Natural killer cell (primary cell): Measurements from ENCODE around the gene SLC22A4. TPM values are rescaled to one million over a fixed set of nuclear protein-coding genes. Genes with fewer than 3 reads are reported as not detected.

Experiments
- ATAC-seq, 3 donors: fragments of 150-1000 bp in 2 of 3; fragments of 200-7000 bp in 1 of 3; cut with Tn5 transposase; 1 replicate in 1 of 3; 2 replicates in 2 of 3; pipeline ENCODE4 v1.10.0; 2021; ENCODE audit warnings: mild to moderate bottlenecking in 2 of 3, moderate library complexity in 2 of 3
- DNase-seq, 2 donors: peaks; one replicate each; pipeline versions ENCODE4 v3.0.0 to v3.0.0-alpha.2; 2013 to 2021; ENCODE audit warnings: mixed read lengths in 1 of 2
- H3K27ac ChIP-seq: one replicate; pipeline ENCODE4 v1.5.1; 2013; ENCODE audit warnings: mild to moderate bottlenecking, low read length
- H3K27me3 ChIP-seq: one replicate; pipeline ENCODE4 v1.6.1; 2013; ENCODE audit warnings: low read length; ENCODE audit not compliant: control insufficient read depth, insufficient read depth
- H3K36me3 ChIP-seq: one replicate; pipeline ENCODE4 v1.6.1; 2013; ENCODE audit warnings: low read length; ENCODE audit not compliant: control insufficient read depth, insufficient read depth
- H3K4me1 ChIP-seq: one replicate; pipeline ENCODE4 v1.6.1; 2013; ENCODE audit warnings: low read length; ENCODE audit not compliant: control insufficient read depth, insufficient read depth
- H3K4me3 ChIP-seq: one replicate; pipeline ENCODE4 v1.5.1; 2013; ENCODE audit warnings: low read length
- H3K9me3 ChIP-seq: one replicate; pipeline ENCODE4 v1.6.1; 2013; ENCODE audit warnings: low read length; ENCODE audit not compliant: control insufficient read depth, insufficient read depth
- H3K27ac Mint-ChIP-seq, 2 donors: one replicate each; pipeline ENCODE4 v1.8.0; 2022; ENCODE audit warnings: mild to moderate bottlenecking in 2 of 2, mixed read lengths in 2 of 2, moderate library complexity in 1 of 2
- H3K27me3 Mint-ChIP-seq, 2 donors: one replicate each; pipeline ENCODE4 v1.8.0; 2022; ENCODE audit warnings: low read depth in 2 of 2, mixed read lengths in 2 of 2
- H3K36me3 Mint-ChIP-seq: one replicate; pipeline ENCODE4 v1.8.0; 2022; ENCODE audit warnings: mixed read lengths
- H3K4me1 Mint-ChIP-seq, 2 donors: one replicate each; pipeline ENCODE4 v1.8.0; 2022; ENCODE audit warnings: mixed read lengths in 2 of 2
- H3K4me3 Mint-ChIP-seq: one replicate; pipeline ENCODE4 v1.8.0; 2022; ENCODE audit warnings: mild to moderate bottlenecking, moderate library complexity, mixed read lengths
- H3K9me3 Mint-ChIP-seq, 2 donors: one replicate each; pipeline ENCODE4 v1.8.0; 2022; ENCODE audit warnings: mixed read lengths in 2 of 2
- WGBS: methylation state at CpG from one replicate; pipeline ENCODE4 v1.1.7; 2013; ENCODE audit warnings: missing lambda C conversion rate; ENCODE audit not compliant: insufficient coverage; 5-methylcytosine and 5-hydroxymethylcytosine counted together
- intact Hi-C: fragments of 100-400 bp; cut with micrococcal nuclease; formaldehyde crosslinking; loops from one replicate; pipeline ENCODE4 v1.14.2; 2022
- total RNA-seq, 4 donors: library from RNA; stranded (reverse); fragments of 120-200 nt in 1 of 4; gene quantifications; one replicate each; pipeline versions ENCODE4 v1.2.3 to v1.2.4, GENCODE V29; 2013 to 2022
- TF ChIP-seq, protein P1 (sequence below): fragments of 200-600 bp; IDR thresholded peaks from one replicate; pipeline ENCODE4 v1.8.0; 2022; ENCODE audit warnings: antibody characterized with exemption

The SLC22A4 gene
- total RNA-seq, 3 donors from 2014 or later (not counting 1 experiment from before 2014, with no cell fraction given): 0.14 to 2.3 (median 0.27) TPM

DNA sequence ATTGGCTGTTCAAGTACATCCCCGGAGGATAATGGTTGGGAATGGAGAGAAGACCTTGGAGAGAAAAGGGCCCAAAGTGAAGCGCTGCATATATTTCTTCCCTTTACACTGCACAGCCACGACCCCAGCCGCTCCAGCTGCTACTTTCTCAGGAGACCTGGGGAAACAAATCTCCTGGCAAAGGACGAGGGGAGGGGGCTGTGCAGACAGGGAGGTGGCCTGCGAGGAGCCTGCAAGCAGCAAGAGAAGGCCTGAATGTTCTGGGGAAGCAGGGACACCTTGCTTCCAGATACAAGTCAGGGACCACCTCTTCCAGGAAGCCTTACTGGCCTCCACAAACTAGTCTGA lies 37.4 kb upstream of the SLC22A4 start:
- no peaks in the 10 kb centered on the region for H3K36me3 Mint-ChIP-seq
- H3K27me3 ChIP-seq: peaks cover 17% of the 10 kb centered on the region

DNA sequence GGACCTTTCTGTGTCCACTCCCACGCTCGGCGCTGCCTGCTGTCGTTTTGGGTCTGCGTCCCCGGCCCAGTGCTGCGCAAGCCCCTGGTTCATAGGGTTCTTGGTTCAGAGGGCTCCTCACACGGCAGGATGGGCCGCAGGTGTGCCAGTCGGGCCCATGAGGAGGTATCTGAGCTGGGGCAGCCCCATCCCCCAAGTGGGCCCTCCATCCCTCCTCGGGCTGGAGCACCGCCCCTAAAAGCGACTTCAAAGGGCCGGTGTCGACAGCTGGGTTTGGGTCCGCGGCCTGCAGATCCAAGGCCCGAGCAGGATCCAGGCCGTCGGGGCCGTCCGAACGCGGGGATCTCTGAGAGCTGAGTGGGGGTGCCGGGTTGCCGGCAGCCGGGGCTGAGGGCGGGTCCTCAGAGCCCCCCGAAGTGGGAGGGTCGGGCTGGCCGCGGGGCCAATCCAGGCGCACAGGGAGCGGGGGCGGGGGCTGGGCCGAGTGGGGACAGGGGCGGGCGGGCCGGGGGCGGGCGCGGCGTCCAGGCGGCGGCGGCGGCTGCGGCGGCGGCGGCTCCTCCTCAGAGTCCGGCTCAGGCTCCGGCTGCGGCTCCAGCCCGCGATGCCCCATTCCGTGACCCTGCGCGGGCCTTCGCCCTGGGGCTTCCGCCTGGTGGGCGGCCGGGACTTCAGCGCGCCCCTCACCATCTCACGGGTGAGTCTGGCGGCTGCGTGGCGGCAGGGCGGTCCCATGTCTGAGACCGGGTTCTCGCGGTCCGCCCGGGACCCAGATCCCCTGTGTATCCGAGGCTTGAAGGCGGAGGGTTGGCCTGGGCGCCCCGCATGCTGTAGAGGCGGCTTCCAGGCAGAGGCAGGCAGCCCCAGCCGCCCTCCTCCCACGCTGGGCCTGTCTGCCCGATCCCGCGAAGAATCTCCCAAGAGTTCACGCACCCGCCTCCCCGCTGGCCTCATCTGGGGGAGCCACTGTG lies 36.8 kb upstream of the SLC22A4 start, which contains the start of gene PDLIM4:
Gene PDLIM4, plus strand, starts transcription at position 566 of the 971 bp plus-strand sequence. Its CDS starts 39 bp downstream, at position 605.
- Mint-ChIP-seq H3K4me1 (peaks cover 0 to 9% of the 10 kb centered on the region in 2 donors), H3K27me3 (peaks cover 13 to 22% of the 10 kb centered on the region in 2 donors), H3K36me3 (no peaks in the 10 kb centered on the region), H3K27ac (no peak within 1 kb of the TSS), H3K4me3 (peak within 1 kb of the TSS; percentile 25), H3K9me3 (no peaks in the 10 kb centered on the region)
- DNase-seq: peak in 1 of 2 donors; percentile 17
- Histone ChIP-seq H3K4me1 (peaks cover 10% of the 10 kb centered on the region), H3K27ac (no peak within 1 kb of the TSS), H3K36me3 (no peaks in the 10 kb centered on the region), H3K27me3 (peaks cover 17% of the 10 kb centered on the region), H3K9me3 (no peaks in the 10 kb centered on the region), H3K4me3 (no peak within 1 kb of the TSS)
- WGBS: 33% methylated on average over 88 of the region's 88 CpGs
- intact Hi-C loops: no loop called here
- ATAC-seq: peak in 2 of 3 donors; percentile 26 to 29
- TF ChIP-seq, protein P1, sequence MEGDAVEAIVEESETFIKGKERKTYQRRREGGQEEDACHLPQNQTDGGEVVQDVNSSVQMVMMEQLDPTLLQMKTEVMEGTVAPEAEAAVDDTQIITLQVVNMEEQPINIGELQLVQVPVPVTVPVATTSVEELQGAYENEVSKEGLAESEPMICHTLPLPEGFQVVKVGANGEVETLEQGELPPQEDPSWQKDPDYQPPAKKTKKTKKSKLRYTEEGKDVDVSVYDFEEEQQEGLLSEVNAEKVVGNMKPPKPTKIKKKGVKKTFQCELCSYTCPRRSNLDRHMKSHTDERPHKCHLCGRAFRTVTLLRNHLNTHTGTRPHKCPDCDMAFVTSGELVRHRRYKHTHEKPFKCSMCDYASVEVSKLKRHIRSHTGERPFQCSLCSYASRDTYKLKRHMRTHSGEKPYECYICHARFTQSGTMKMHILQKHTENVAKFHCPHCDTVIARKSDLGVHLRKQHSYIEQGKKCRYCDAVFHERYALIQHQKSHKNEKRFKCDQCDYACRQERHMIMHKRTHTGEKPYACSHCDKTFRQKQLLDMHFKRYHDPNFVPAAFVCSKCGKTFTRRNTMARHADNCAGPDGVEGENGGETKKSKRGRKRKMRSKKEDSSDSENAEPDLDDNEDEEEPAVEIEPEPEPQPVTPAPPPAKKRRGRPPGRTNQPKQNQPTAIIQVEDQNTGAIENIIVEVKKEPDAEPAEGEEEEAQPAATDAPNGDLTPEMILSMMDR: no peak

More for the DNA sequence above, 37.4 kb upstream of the SLC22A4 start:
- ATAC-seq: no peak
- H3K4me1 Mint-ChIP-seq: peaks cover 0 to 9% of the 10 kb centered on the region in 2 donors
- H3K36me3 ChIP-seq: no peaks in the 10 kb centered on the region
- H3K27ac ChIP-seq: no peak overlapping the region
- peaks cover 10% of the 10 kb centered on the region for H3K4me1 ChIP-seq
- H3K9me3 ChIP-seq: no peaks in the 10 kb centered on the region
- H3K27me3 Mint-ChIP-seq: peaks cover 13 to 20% of the 10 kb centered on the region in 2 donors
- peak in 1 of 2 donors; percentile 9 for DNase-seq
- H3K9me3 Mint-ChIP-seq: no peaks in the 10 kb centered on the region
- H3K4me3 ChIP-seq: no peak overlapping the region
- WGBS: 92% methylated on average over 5 of the region's 6 CpGs
- TF ChIP-seq, protein P1: no peak
- intact Hi-C loops: no loop called here
- no peak overlapping the region for H3K4me3 Mint-ChIP-seq
- no peak overlapping the region for H3K27ac Mint-ChIP-seq

DNA sequence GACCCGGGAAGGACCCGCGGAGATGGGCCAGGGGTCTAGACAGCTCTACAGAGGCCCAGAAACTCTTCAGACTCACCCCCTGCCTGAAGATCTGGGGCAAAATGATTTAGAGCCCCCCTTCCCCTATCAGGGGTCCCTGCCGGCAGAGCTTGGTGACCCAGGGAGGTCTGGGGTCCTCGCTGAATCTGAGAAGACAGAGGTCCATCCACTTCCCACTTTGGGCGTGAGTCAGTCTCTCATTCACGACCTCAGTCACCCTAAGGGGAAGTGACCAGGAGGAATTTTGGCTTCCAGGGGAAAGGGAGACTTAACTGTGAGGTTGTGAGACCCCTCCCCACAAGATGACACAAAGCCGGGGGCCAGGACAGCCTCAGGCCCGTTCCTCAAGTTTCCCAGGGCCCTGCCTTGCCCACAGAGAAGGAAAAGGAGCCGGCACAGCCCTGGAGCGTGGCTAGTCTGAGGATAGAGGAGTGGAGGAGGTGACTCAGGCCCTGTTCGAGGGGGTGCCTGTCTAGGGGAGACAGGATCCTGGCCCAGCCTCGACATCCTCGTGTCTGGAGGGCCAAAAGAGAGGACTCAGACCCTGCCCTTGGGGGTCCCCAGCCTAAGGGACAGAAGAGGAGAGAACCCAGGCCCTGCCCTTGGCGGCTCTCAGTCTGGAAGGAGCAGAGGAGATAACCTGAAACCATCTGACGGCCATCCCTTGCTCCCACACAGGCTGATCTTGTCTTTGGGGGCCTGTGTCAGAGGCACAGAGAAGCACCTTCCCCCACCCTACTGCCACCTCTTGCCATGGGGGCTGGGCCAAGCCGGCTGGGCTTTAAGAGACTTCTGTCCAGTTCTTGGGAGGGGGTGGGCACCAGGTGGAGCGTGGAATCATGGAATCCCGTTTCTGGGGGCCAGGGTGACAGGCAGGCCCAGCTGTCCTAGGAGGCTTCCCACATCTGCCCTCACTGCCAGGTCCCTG lies 35.8 kb upstream of the SLC22A4 start:
- H3K27ac ChIP-seq: no peak overlapping the region
- H3K4me1 ChIP-seq: peaks cover 10% of the 10 kb centered on the region
- 80% methylated on average over 16 of the region's 19 CpGs for WGBS
- H3K27me3 ChIP-seq: peaks cover 17% of the 10 kb centered on the region
- TF ChIP-seq, protein P1: no peak
- H3K9me3 Mint-ChIP-seq: no peaks in the 10 kb centered on the region
- intact Hi-C loops: no loop called here
- ATAC-seq (no peak), DNase-seq (peak in 1 of 2 donors; percentile 14)
- H3K9me3 ChIP-seq: no peaks in the 10 kb centered on the region
- no peak overlapping the region for H3K4me3 ChIP-seq
- H3K27me3 Mint-ChIP-seq: peaks cover 13 to 22% of the 10 kb centered on the region in 2 donors
- H3K36me3 ChIP-seq: no peaks in the 10 kb centered on the region
- H3K27ac Mint-ChIP-seq: no peak overlapping the region
- no peaks in the 10 kb centered on the region for H3K36me3 Mint-ChIP-seq
- peak overlapping the region; percentile 25 for H3K4me3 Mint-ChIP-seq
- peaks cover 0 to 9% of the 10 kb centered on the region in 2 donors for H3K4me1 Mint-ChIP-seq
